ENCODE data around the gene NFAT5.

NFAT5 gene

DNA sequence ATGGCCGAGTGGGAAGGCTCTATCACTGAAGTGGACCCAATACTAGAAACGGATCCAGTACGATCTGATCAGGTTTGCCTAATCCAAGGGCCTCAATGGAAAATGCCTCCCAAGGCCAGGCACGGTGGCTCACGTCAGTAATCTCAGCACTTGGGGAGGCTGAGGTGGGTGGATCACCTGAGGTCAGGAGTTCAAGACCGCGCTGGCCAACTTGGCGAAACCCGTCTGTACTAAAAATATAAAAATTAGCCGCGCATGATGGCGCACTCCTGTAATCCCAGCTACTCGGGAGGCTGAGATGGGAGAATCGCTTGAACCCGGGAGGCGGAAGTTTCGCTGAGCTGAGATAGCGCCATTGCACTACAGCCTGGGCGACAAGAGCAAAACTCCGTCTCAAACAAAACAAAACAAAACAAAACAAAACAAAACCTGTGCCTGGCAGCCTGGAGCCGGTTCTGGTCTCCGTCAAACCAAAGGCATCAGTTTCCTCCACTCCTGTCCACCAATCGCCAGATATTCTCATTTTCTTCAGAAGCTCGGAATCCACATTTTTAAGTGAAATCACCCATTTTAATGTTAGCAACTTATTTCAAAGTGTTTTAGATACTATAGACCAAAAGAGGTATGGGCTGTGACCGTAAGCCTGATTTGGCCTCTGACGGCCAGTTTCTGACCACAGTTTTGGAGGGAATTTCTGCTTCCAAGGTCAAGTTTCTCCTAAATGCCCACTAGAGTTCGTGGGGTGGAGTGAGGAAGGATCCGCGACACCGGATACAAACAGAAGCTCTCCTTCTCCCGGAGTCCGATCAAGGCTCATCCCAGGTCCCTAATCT is 159.9 kb downstream of the NFAT5 start:
- TF ChIP-seq, protein P1, sequence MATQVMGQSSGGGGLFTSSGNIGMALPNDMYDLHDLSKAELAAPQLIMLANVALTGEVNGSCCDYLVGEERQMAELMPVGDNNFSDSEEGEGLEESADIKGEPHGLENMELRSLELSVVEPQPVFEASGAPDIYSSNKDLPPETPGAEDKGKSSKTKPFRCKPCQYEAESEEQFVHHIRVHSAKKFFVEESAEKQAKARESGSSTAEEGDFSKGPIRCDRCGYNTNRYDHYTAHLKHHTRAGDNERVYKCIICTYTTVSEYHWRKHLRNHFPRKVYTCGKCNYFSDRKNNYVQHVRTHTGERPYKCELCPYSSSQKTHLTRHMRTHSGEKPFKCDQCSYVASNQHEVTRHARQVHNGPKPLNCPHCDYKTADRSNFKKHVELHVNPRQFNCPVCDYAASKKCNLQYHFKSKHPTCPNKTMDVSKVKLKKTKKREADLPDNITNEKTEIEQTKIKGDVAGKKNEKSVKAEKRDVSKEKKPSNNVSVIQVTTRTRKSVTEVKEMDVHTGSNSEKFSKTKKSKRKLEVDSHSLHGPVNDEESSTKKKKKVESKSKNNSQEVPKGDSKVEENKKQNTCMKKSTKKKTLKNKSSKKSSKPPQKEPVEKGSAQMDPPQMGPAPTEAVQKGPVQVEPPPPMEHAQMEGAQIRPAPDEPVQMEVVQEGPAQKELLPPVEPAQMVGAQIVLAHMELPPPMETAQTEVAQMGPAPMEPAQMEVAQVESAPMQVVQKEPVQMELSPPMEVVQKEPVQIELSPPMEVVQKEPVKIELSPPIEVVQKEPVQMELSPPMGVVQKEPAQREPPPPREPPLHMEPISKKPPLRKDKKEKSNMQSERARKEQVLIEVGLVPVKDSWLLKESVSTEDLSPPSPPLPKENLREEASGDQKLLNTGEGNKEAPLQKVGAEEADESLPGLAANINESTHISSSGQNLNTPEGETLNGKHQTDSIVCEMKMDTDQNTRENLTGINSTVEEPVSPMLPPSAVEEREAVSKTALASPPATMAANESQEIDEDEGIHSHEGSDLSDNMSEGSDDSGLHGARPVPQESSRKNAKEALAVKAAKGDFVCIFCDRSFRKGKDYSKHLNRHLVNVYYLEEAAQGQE (IDR thresholded peaks at IDR 0.05; ENCODE audit: low read depth): no peak
- TF ChIP-seq CEBPB (IDR thresholded peaks at IDR 0.05): no peak
- no peak for TF ChIP-seq EGR1 (IDR thresholded peaks at IDR 0.05)
- TF ChIP-seq, protein P2, sequence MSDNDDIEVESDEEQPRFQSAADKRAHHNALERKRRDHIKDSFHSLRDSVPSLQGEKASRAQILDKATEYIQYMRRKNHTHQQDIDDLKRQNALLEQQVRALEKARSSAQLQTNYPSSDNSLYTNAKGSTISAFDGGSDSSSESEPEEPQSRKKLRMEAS (IDR thresholded peaks at IDR 0.05): no peak
- TF ChIP-seq TEAD4 (IDR thresholded peaks at IDR 0.05): no peak
- TF ChIP-seq TAF1 (IDR thresholded peaks at IDR 0.05; ENCODE audit: low read depth): no peak; the same call in 1 of the 2 replicates
- no peak for TF ChIP-seq TCF12 (IDR thresholded peaks at IDR 0.05; ENCODE audit: low read depth)
- TF ChIP-seq EP300 (IDR thresholded peaks at IDR 0.05; ENCODE audit: borderline replicate concordance): no peak
- no peak for TF ChIP-seq FOXM1 (IDR thresholded peaks at IDR 0.05; ENCODE audit: borderline replicate concordance, low read depth)
- TF ChIP-seq, protein P3, sequence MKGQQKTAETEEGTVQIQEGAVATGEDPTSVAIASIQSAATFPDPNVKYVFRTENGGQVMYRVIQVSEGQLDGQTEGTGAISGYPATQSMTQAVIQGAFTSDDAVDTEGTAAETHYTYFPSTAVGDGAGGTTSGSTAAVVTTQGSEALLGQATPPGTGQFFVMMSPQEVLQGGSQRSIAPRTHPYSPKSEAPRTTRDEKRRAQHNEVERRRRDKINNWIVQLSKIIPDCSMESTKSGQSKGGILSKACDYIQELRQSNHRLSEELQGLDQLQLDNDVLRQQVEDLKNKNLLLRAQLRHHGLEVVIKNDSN (IDR thresholded peaks at IDR 0.05): no peak
- no peak for TF ChIP-seq ZBTB7A (IDR thresholded peaks at IDR 0.05; ENCODE audit: low read depth)
- TF ChIP-seq CREB1 (IDR thresholded peaks at IDR 0.05; ENCODE audit: low read depth): no peak

DNA sequence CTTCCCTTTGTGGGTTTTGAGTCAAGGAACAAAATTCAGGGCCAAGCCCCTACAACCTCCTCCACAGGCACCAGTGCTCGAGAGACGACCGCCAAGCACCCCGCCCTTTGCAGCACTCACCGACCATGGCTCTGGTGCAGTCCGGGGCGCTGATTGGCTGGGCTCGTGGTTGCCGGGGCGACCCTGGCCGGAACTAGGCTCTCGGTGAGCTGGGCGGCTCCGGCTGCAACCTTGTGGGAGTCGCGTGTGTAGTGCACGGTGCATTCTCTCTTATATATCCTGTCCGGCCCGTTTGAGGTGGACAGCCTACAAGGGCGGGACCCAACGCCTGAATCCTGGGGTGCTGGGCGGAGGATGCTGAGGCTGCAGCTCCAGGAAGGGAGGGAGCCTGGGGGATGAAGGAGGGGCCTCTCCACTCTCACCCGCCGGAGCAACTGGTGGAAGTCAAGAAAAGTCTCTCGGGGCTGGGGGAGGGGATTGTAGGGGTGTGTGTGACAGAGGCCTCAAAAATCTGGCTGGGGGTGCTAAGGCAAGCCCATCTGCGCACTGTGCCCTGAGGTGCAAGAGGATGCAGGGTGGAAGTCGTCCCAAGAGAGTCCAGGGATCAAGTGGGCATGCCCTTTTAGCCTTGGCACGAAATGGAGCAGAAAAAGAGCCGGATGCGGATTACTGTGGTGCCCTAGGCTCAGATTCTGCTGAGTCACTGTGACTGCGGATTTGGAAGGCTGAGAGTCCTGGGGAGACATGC is 160.7 kb downstream of the NFAT5 start, which contains the start of gene NQO1:
Gene NQO1, minus strand, starts transcription at position 248 of the 748 bp plus-strand sequence. Its CDS starts 121 bp downstream, at position 127.
- TF ChIP-seq FOXM1 (IDR thresholded peaks at IDR 0.05; ENCODE audit: borderline replicate concordance, low read depth) (0 out of 2 replicates have a peak, but pooled peaks have one; percentile 49), RAD21 (IDR thresholded peaks at IDR 0.05; ENCODE audit: low read depth) (no peak; the same call in 1 of the 2 replicates), TCF12 (IDR thresholded peaks at IDR 0.05; ENCODE audit: low read depth) (peak; percentile 62; the same call in 1 of the 2 replicates), TEAD4 (IDR thresholded peaks at IDR 0.05) (peak; percentile 48; the same call in 1 of the 2 replicates), YY1 (IDR thresholded peaks at IDR 0.05; ENCODE audit: low read depth) (0 out of 2 replicates have a peak, but pooled peaks have one; percentile 7), CEBPB (IDR thresholded peaks at IDR 0.05) (no peak), EP300 (IDR thresholded peaks at IDR 0.05; ENCODE audit: borderline replicate concordance) (peak; percentile 25; the same call in 1 of the 2 replicates), TAF1 (IDR thresholded peaks at IDR 0.05; ENCODE audit: low read depth) (peak; percentile 27; the same call in 1 of the 2 replicates), CREB1 (IDR thresholded peaks at IDR 0.05; ENCODE audit: low read depth) (peak; percentile 26; the same call in 1 of the 2 replicates), EGR1 (IDR thresholded peaks at IDR 0.05) (no peak), ZBTB7A (IDR thresholded peaks at IDR 0.05; ENCODE audit: low read depth) (no peak), NFIC (IDR thresholded peaks at IDR 0.05) (no peak; the same call in 1 of the 2 replicates)
- TF ChIP-seq, protein P2 (IDR thresholded peaks at IDR 0.05): peak; percentile 90
- TF ChIP-seq, protein P3 (IDR thresholded peaks at IDR 0.05): no peak
- TF ChIP-seq, protein P1 (IDR thresholded peaks at IDR 0.05; ENCODE audit: low read depth): no peak

DNA sequence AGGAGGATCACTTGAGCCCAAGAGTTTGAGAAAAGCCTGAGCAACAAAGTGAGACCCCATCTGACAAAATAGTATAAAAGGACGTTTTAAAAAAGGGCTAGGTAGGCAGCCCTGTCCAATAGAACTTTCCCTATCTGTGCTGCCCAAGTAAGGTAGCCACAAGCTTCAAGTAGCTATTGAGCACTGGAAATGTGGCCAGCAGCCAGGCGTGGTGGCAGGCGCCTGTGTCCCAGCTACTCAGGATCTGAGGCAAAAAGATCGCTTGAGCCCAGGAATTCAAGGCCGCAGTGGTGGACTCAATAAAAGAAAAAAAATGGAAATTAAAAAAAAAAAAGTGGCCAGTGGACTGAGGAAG is 162.1 kb downstream of the NFAT5 start:
- TF ChIP-seq NFIC (IDR thresholded peaks at IDR 0.05) (no peak), TCF12 (IDR thresholded peaks at IDR 0.05; ENCODE audit: low read depth) (no peak), EP300 (IDR thresholded peaks at IDR 0.05; ENCODE audit: borderline replicate concordance) (no peak), YY1 (IDR thresholded peaks at IDR 0.05; ENCODE audit: low read depth) (no peak), TEAD4 (IDR thresholded peaks at IDR 0.05) (no peak), CREB1 (IDR thresholded peaks at IDR 0.05; ENCODE audit: low read depth) (no peak), EGR1 (IDR thresholded peaks at IDR 0.05) (no peak), RAD21 (IDR thresholded peaks at IDR 0.05; ENCODE audit: low read depth) (no peak), TAF1 (IDR thresholded peaks at IDR 0.05; ENCODE audit: low read depth) (no peak), ZBTB7A (IDR thresholded peaks at IDR 0.05; ENCODE audit: low read depth) (no peak), FOXM1 (IDR thresholded peaks at IDR 0.05; ENCODE audit: borderline replicate concordance, low read depth) (no peak)
- TF ChIP-seq, protein P1 (IDR thresholded peaks at IDR 0.05; ENCODE audit: low read depth): no peak
- TF ChIP-seq, protein P2 (IDR thresholded peaks at IDR 0.05): no peak
- TF ChIP-seq, protein P3 (IDR thresholded peaks at IDR 0.05): no peak

Data from Ishikawa (cell line).